ENCODE results near the gene KERA.

DNA sequence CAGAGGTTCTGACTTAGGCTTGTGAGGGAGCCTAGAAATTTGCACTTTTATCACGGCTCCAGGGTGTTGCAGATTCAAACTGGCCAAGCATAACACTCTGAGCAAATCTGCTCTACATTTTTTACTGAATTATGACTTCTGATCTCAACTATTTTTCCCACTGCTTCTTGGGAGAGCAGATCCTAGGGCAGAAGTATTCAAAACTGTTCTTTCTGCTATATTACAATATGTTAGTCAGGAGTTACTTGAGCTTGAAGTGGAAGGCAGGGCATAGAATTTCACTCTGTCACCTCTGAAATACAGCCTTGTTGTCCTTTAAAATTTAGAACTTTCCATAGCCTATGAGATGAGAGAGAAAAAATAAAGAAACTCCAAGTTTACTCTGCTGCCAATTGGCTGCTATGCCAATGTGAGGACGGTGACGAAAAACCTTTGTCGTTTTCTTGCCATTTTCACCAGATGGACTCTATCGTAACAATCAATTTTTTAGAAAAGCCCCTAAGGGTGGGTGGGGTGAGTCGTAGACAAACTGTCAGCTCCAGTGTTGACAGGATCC lies 16.4 kb upstream of the KERA start:
- no peak for TF ChIP-seq EZH2phosphoT487 (IDR thresholded peaks at IDR 0.05; ENCODE audit: borderline replicate concordance)
- TF ChIP-seq, protein P1, sequence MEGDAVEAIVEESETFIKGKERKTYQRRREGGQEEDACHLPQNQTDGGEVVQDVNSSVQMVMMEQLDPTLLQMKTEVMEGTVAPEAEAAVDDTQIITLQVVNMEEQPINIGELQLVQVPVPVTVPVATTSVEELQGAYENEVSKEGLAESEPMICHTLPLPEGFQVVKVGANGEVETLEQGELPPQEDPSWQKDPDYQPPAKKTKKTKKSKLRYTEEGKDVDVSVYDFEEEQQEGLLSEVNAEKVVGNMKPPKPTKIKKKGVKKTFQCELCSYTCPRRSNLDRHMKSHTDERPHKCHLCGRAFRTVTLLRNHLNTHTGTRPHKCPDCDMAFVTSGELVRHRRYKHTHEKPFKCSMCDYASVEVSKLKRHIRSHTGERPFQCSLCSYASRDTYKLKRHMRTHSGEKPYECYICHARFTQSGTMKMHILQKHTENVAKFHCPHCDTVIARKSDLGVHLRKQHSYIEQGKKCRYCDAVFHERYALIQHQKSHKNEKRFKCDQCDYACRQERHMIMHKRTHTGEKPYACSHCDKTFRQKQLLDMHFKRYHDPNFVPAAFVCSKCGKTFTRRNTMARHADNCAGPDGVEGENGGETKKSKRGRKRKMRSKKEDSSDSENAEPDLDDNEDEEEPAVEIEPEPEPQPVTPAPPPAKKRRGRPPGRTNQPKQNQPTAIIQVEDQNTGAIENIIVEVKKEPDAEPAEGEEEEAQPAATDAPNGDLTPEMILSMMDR (conservative IDR thresholded peaks at IDR 0.05; ENCODE audit: low read length), result no peak
